ENCODE data around the gene LEP.

DNA sequence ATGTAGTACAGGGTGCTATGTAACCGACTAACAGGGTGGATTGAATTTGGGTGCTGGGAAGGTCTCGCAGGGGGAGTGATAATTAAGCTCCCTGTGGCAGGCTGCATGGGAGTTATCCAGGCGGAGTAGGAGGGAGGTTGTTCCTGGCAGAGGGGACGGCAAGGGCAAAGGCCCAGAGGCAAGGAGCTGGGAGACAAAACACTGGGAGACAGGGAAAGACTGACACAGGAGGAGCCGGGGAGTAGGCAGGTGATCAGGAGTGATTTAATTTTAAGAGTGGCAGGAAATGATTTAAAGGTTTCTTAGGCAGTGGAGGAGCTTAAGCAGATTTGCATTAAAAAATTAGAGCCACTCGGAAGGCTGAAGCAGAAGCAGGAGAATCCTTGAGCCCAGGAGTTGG is 40.7 kb upstream of the LEP start:
- TF ChIP-seq FOXM1 (IDR thresholded peaks at IDR 0.05; ENCODE audit: borderline replicate concordance) (no peak), TARDBP (IDR thresholded peaks at IDR 0.05) (no peak)
